Astrocyte of the cerebellum (primary cell): ENCODE results near the gene CBR3.

Experiments
- DNase-seq: peaks from one replicate; pipeline ENCODE4 v3.0.0-alpha.2; 2011; ENCODE audit warnings: low read depth
- H3K4me3 ChIP-seq: 2 replicates; pipeline ENCODE4 v1.5.1; 2011; ENCODE audit warnings: mild to moderate bottlenecking, low read depth, low read length, moderate library complexity
- in situ Hi-C: cut with HindIII; loops from 2 replicates; pipeline ENCODE4 v1.10.0; 2017; ENCODE audit warnings: low sequenced_read_pairs
- TF ChIP-seq, protein P1 (sequence below): IDR thresholded peaks from 2 replicates; pipeline ENCODE4 v1.5.1; 2012; ENCODE audit warnings: low read length, low read depth, moderate library complexity, mild to moderate bottlenecking; ENCODE audit errors: missing control alignments

Gene CBR3

GRCh38 chr21:36134803-36135390 lies at the start of gene CBR3:
Gene CBR3 (plus strand): TSS chr21:36135079. CDS start chr21:36135193, 114 bp downstream.
- in situ Hi-C loops: no loop called here
- DNase-seq: no peak

GRCh38 chr21:36087362-36088138 lies 47.3 kb upstream of the CBR3 start:
- no peak overlapping the region for H3K4me3 ChIP-seq
- no peak for DNase-seq

More at GRCh38 chr21:36134803-36135390, at the start of gene CBR3:
- TF ChIP-seq, protein P1, sequence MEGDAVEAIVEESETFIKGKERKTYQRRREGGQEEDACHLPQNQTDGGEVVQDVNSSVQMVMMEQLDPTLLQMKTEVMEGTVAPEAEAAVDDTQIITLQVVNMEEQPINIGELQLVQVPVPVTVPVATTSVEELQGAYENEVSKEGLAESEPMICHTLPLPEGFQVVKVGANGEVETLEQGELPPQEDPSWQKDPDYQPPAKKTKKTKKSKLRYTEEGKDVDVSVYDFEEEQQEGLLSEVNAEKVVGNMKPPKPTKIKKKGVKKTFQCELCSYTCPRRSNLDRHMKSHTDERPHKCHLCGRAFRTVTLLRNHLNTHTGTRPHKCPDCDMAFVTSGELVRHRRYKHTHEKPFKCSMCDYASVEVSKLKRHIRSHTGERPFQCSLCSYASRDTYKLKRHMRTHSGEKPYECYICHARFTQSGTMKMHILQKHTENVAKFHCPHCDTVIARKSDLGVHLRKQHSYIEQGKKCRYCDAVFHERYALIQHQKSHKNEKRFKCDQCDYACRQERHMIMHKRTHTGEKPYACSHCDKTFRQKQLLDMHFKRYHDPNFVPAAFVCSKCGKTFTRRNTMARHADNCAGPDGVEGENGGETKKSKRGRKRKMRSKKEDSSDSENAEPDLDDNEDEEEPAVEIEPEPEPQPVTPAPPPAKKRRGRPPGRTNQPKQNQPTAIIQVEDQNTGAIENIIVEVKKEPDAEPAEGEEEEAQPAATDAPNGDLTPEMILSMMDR: no peak
- peak within 1 kb of the TSS; percentile 60 for H3K4me3 ChIP-seq

DNA sequence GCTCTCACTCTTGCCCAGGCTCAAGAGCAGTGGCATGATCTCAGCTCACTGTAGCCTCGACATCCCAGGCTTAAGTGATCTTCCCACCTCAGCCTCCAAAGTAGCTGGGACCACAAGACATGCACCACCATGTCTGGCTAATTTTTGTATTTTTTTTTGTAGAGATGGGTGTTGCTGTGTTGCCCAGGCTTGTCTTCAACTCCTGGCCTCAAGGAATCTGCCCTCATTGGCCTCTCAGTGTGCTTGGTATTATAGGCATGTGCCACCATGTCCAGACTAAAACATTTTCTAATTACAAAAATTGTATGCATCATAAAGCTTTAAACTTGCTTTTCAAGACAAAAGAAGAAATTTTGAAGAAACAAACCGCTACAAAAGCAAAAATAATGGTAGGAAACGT lies 44.9 kb upstream of the CBR3 start:
- no peak for DNase-seq
- TF ChIP-seq, protein P1: no peak
- in situ Hi-C loops: no loop called here
- no peak overlapping the region for H3K4me3 ChIP-seq

More at GRCh38 chr21:36087362-36088138, 47.3 kb upstream of the CBR3 start:
- TF ChIP-seq, protein P1: peak; percentile 15
- in situ Hi-C loops: no loop called here

DNA sequence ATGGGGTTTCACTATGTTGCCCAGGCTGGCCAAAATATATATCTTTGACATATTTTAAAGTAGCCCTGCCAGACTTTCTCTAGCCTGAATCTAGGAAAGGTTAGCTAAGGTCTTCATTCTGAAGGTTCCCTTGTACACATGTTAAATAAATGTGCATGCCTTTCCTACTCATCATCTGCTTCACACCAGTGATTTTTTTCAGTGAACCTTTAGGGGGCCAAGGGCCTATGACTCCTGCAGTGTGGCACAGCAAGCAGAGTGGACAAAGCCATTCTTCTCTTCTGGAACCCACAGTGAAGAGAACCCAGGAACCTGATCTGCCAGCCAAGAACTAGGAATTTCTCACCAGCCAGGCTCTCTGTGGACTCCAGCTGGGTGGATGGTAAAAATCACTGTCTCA lies 42.2 kb upstream of the CBR3 start:
- no peak for DNase-seq
- H3K4me3 ChIP-seq: no peak overlapping the region
- TF ChIP-seq, protein P1: no peak
- in situ Hi-C loops: no loop called here

DNA sequence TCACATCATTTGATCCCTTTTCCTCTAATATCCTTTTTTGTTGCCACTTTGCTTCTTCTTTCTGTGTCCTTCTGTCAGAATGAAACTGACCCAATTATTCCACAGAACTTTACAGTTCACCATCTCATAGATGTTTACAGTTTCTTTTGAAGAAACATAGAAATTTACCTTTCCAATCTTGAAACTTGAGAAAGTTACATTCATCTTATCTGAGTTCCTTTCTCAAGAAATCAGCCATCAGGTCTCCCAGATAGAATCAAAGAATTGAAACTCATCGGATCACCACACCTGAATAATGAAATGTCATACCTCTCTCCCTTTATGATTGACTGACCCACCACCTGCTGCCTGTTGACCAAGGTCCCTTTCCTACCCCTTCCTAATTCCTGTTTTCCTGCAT lies 41.4 kb upstream of the CBR3 start:
- in situ Hi-C loops: no loop called here
- H3K4me3 ChIP-seq: no peak overlapping the region
- DNase-seq: no peak
- TF ChIP-seq, protein P1: no peak

GRCh38 chr21:36096398-36097290 lies 38.2 kb upstream of the CBR3 start:
- no peak overlapping the region for H3K4me3 ChIP-seq
- in situ Hi-C loops: no loop called here
- no peak for DNase-seq
- TF ChIP-seq, protein P1: no peak
